ENCODE data around the gene SORCS3.

- TF ChIP-seq, protein P1, sequence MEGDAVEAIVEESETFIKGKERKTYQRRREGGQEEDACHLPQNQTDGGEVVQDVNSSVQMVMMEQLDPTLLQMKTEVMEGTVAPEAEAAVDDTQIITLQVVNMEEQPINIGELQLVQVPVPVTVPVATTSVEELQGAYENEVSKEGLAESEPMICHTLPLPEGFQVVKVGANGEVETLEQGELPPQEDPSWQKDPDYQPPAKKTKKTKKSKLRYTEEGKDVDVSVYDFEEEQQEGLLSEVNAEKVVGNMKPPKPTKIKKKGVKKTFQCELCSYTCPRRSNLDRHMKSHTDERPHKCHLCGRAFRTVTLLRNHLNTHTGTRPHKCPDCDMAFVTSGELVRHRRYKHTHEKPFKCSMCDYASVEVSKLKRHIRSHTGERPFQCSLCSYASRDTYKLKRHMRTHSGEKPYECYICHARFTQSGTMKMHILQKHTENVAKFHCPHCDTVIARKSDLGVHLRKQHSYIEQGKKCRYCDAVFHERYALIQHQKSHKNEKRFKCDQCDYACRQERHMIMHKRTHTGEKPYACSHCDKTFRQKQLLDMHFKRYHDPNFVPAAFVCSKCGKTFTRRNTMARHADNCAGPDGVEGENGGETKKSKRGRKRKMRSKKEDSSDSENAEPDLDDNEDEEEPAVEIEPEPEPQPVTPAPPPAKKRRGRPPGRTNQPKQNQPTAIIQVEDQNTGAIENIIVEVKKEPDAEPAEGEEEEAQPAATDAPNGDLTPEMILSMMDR (IDR thresholded peaks at IDR 0.05; ENCODE audit: borderline replicate concordance, extremely low read depth, low read length, poor library complexity, severe bottlenecking), result no peak
- no peak for TF ChIP-seq EZH2 (IDR thresholded peaks at IDR 0.05; ENCODE audit: borderline replicate concordance, low read depth, low read length, severe bottlenecking)
These were observed 618.1 kb downstream of the SORCS3 start for GRCh38 chr10:105259201-105259600.
